ENCODE data around the gene PLEKHA6. TPM values are rescaled to one million over a fixed set of nuclear protein-coding genes. Genes with fewer than 3 reads are reported as not detected.

PLEKHA6 gene
- total RNA-seq, 4 donors from 2014 or later = 5.9 to 13.6 (median 8.4) TPM

- no peak overlapping the region for H3K4me3 ChIP-seq
- no peak overlapping the region for H3K27ac ChIP-seq
- no peaks in the 10 kb centered on the region for H3K27me3 ChIP-seq
- DNase-seq = no peak
- no peaks in the 10 kb centered on the region for H3K36me3 ChIP-seq
- H3K9me3 ChIP-seq = no peaks in the 10 kb centered on the region
- no peaks in the 10 kb centered on the region for H3K4me1 ChIP-seq
- no peak for TF ChIP-seq CTCF (IDR thresholded peaks at IDR 0.05)
- no peak for TF ChIP-seq POLR2A (IDR thresholded peaks at IDR 0.05)
- intact Hi-C loops (cut with DNase I; ENCODE audit: low total_unique reads) = no loop called here
Measured at GRCh38 chr1:204221271-204221670, 138.5 kb downstream of the PLEKHA6 start.

- H3K36me3 ChIP-seq = no peaks in the 10 kb centered on the region
- intact Hi-C loops (cut with DNase I; ENCODE audit: low total_unique reads) = no loop called here
- H3K9me3 ChIP-seq = no peaks in the 10 kb centered on the region
- H3K27me3 ChIP-seq = no peaks in the 10 kb centered on the region
- no peak overlapping the region for H3K4me3 ChIP-seq
- TF ChIP-seq CTCF (IDR thresholded peaks at IDR 0.05) (no peak), POLR2A (IDR thresholded peaks at IDR 0.05) (no peak)
- no peaks in the 10 kb centered on the region for H3K4me1 ChIP-seq
- no peak for DNase-seq
- no peak overlapping the region for H3K27ac ChIP-seq
Measured at GRCh38 chr1:204219971-204220616, 139.6 kb downstream of the PLEKHA6 start.

GRCh38 chr1:204218552-204218951 lies 141.2 kb downstream of the PLEKHA6 start:
- no peaks in the 10 kb centered on the region for H3K4me1 ChIP-seq
- no peak for TF ChIP-seq CTCF (IDR thresholded peaks at IDR 0.05)
- no peak for TF ChIP-seq POLR2A (IDR thresholded peaks at IDR 0.05)
- no peak overlapping the region for H3K4me3 ChIP-seq
- H3K36me3 ChIP-seq = no peaks in the 10 kb centered on the region
- intact Hi-C loops (cut with DNase I; ENCODE audit: low total_unique reads) = no loop called here
- no peak overlapping the region for H3K27ac ChIP-seq
- no peak for DNase-seq
- H3K9me3 ChIP-seq = no peaks in the 10 kb centered on the region
- no peaks in the 10 kb centered on the region for H3K27me3 ChIP-seq

GRCh38 chr1:204217648-204218000 lies 142.1 kb downstream of the PLEKHA6 start:
- Histone ChIP-seq H3K4me3 (no peak overlapping the region), H3K9me3 (no peaks in the 10 kb centered on the region), H3K27ac (no peak overlapping the region), H3K4me1 (no peaks in the 10 kb centered on the region), H3K27me3 (no peaks in the 10 kb centered on the region), H3K36me3 (no peaks in the 10 kb centered on the region)
- TF ChIP-seq CTCF (IDR thresholded peaks at IDR 0.05) = no peak
- intact Hi-C loops (cut with DNase I; ENCODE audit: low total_unique reads) = no loop called here
- DNase-seq = no peak

- TF ChIP-seq CTCF (IDR thresholded peaks at IDR 0.05) = no peak
- H3K4me1 ChIP-seq = no peaks in the 10 kb centered on the region
- no peak overlapping the region for H3K4me3 ChIP-seq
- H3K27me3 ChIP-seq = no peaks in the 10 kb centered on the region
- no peaks in the 10 kb centered on the region for H3K36me3 ChIP-seq
- intact Hi-C loops (cut with DNase I; ENCODE audit: low total_unique reads) = no loop called here
- H3K9me3 ChIP-seq = no peaks in the 10 kb centered on the region
- DNase-seq = no peak
- no peak overlapping the region for H3K27ac ChIP-seq
Measured at GRCh38 chr1:204216880-204217647, 142.7 kb downstream of the PLEKHA6 start.
